BJ (cell line): ENCODE results near the gene CIRBP. TPM values are rescaled to one million over a fixed set of nuclear protein-coding genes. Genes with fewer than 3 reads are reported as not detected.

ENCODE experiments used
- CTCF ChIA-PET: fragments of 350-600 bp; formaldehyde crosslinking; extraction: SDS; loops from one replicate; lab custom pipeline; 2021; ENCODE audit warnings: antibody characterized with exemption, inconsistent platforms; lab: Yijun Ruan, JAX
- POLR2A ChIA-PET: fragments of 300-600 bp; sonication (Branson Sonifier 250); formaldehyde crosslinking; extraction: SDS; loops from one replicate; lab custom pipeline; 2021; ENCODE audit warnings: antibody characterized with exemption; lab: Charles Lee
- DNase-seq: peaks from one replicate; pipeline ENCODE4 v3.0.0-alpha.2; 2011; ENCODE audit warnings: low read depth
- H3K27me3 ChIP-seq: 2 replicates; pipeline ENCODE4 v1.6.0; 2011; ENCODE audit warnings: low read length; ENCODE audit not compliant: control insufficient read depth, insufficient read depth
- H3K36me3 ChIP-seq: 2 replicates; pipeline ENCODE4 v1.5.1; 2011; ENCODE audit warnings: low read length; ENCODE audit not compliant: control insufficient read depth, insufficient read depth
- H3K4me3 ChIP-seq: 2 replicates; pipeline ENCODE4 v1.5.1; 2011; ENCODE audit warnings: low read depth, mild to moderate bottlenecking, control low read depth, low read length
- polyA plus RNA-seq: library from polyadenylated mRNA; depleted of rRNA; stranded (reverse); fragments of >200 nt; gene quantifications from 2 replicates; pipeline ENCODE4 v1.2.3, GENCODE V29; 2011
- TF ChIP-seq, protein P1 (sequence below): IDR thresholded peaks from 2 replicates; pipeline ENCODE4 v1.5.1; 2011; ENCODE audit warnings: low read depth, mild to moderate bottlenecking, control low read depth, inconsistent platforms, low read length, moderate library complexity; ENCODE audit not compliant: insufficient read depth

The CIRBP gene
- polyA plus RNA-seq, 1 experiment: 342 TPM

DNA sequence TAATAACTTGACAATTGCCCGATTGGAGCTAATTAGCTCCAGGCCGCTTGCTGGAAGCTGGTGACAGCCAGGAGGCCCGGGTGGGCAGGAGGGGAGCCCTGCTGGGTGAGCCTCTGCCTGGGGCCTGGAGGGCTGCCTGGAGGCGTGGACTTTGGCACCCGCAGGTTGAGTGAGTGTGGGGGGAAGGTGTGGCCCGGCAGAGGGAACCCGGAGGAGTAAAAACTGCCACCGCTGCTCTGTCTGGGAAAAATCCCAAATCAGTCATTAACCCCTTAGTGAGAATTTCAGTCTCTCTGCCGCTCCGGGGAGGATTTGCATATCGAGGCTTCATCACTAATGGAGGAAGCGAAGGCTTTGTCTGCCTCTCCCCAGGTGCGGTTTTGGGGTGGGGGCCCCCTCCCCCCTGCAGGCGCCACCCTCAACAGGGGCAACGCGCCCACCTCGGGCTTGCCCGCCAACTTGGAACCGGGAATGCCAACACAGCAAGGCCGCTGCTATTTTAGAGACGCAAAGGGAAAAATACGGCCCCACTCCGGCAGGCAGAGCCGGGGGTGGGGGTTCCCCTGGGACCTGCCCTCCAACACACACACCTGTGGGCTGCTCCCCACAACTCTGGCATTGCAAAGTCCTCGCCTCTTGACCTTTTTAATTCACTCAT lies 22.8 kb downstream of the CIRBP start:
- peaks cover 10% of the 10 kb centered on the region for H3K27me3 ChIP-seq
- TF ChIP-seq, protein P1, sequence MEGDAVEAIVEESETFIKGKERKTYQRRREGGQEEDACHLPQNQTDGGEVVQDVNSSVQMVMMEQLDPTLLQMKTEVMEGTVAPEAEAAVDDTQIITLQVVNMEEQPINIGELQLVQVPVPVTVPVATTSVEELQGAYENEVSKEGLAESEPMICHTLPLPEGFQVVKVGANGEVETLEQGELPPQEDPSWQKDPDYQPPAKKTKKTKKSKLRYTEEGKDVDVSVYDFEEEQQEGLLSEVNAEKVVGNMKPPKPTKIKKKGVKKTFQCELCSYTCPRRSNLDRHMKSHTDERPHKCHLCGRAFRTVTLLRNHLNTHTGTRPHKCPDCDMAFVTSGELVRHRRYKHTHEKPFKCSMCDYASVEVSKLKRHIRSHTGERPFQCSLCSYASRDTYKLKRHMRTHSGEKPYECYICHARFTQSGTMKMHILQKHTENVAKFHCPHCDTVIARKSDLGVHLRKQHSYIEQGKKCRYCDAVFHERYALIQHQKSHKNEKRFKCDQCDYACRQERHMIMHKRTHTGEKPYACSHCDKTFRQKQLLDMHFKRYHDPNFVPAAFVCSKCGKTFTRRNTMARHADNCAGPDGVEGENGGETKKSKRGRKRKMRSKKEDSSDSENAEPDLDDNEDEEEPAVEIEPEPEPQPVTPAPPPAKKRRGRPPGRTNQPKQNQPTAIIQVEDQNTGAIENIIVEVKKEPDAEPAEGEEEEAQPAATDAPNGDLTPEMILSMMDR: no peak
- CTCF ChIA-PET: interaction anchor here (1.3 kb wide), 2 partner anchors 12 to 48 kb away, joined by 6 read pairs; no protein-coding TSS in a partner anchor
- no peaks in the 10 kb centered on the region for H3K36me3 ChIP-seq
- no peak overlapping the region for H3K4me3 ChIP-seq
- POLR2A ChIA-PET: no interaction called here
- no peak for DNase-seq

DNA sequence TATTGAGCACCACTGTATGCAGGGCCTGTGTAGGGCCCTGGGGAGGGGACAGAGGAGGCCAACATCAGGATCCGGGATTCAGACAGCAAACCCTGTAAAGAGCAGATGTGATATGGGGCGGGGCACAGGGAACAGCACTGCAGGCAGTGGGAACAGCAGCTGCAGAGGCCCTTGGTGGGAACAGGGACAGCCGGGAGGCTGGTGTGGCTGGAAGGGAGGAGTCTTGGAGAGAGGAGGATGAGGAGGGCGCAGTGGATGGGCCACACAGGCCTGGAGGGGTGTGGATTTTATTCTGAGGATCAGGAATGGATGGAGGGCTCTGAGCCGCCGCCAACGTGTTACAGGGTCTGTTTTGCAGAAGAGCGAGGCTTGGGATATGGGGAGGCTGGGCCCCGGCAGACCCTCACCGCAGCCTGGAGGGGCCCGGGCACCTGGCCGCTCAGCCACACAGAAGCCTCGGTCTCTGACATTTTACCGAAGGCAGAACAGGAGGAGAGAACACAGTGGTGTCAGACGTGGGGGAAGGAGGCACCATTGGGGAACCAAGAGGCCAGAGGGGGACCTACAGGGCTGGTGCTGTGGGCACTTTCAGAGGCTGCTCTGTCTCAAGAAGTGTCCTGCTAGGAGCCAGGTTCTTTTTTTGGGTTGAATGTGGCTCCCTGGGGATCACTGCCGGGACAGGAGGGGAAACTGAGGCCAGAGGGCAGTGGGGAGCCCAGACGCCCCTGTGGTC lies 23.5 kb downstream of the CIRBP start:
- ChIA-PET CTCF (no interaction called here), POLR2A (no interaction called here)
- Histone ChIP-seq H3K36me3 (no peaks in the 10 kb centered on the region), H3K27me3 (peaks cover 4% of the 10 kb centered on the region), H3K4me3 (no peak overlapping the region)
- TF ChIP-seq, protein P1: no peak
- DNase-seq: no peak

DNA sequence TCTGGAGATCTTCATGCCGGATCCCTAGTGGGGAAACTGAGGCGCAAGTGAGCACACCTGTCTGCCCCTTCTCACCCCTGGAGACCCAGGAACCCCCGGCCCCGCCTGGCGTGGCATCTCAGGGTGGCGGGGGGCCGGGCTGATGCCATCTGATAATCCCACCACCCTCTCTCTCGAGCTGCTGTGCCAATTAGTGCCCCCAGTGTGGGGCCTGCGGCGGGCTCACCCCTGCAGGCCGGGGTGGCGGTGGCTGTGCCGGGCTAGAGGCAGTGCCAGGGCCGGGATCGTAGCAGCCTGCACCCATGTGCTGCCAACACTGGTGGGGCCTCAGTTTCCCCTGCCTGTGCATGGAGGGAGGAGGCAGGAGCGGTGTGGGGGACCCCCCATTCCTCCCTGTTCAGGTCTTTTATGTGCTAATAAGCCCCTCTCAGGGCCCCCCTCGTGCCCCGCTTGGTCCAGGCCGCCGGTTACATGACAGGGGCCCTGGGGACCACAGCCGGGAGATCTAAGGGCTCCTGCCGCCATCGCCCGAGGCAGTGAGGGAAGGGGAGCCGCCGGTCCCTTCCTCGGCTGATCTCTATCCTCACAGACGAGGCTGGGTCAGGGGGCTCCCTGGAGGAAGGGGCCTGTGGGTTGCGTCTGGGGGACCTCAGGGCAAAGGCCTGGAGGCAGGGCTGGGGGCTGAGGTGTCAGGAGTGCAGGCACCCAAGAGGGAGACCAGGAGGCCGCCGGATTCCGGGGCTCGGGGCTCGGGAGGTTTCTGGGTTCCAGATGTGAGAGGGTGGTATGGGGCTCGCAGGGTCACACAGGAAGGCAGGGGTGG lies 24.9 kb downstream of the CIRBP start:
- no peak overlapping the region for H3K4me3 ChIP-seq
- TF ChIP-seq, protein P1: no peak
- no peaks in the 10 kb centered on the region for H3K36me3 ChIP-seq
- H3K27me3 ChIP-seq: no peaks in the 10 kb centered on the region; the same call in 1 of the 2 replicates
- POLR2A ChIA-PET: no interaction called here
- CTCF ChIA-PET: interaction anchor here (0.7 kb wide), 1 partner anchor 49 kb away, joined by 3 read pairs; no protein-coding TSS in a partner anchor
- no peak for DNase-seq

DNA sequence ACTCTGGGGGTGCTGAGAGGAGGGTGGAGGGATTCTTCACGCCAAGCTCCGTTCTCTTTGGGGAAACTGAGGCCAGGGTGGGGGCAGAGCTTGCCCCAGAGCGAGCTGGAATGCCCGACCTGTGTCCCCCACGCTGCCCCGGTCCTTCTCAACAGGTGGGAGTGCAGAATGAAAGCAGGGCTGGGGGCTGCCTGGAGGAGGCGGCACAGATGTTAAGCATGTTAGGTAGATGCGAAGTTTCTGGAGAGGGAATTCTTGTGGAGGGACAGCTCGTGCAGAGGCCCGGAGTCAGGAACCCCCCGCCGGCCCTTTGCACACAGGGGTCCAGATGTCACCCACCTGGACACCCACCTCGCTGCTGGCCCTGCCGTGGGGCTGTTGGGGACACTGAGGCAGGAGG lies 25.6 kb downstream of the CIRBP start:
- no peak overlapping the region for H3K4me3 ChIP-seq
- TF ChIP-seq, protein P1: no peak

More for the DNA sequence above, 25.6 kb downstream of the CIRBP start:
- DNase-seq: no peak
- no peaks in the 10 kb centered on the region for H3K36me3 ChIP-seq
- no peaks in the 10 kb centered on the region; the same call in 1 of the 2 replicates for H3K27me3 ChIP-seq
- POLR2A ChIA-PET: no interaction called here
- CTCF ChIA-PET: interaction anchor here (0.7 kb wide), 1 partner anchor 50 kb away, joined by 3 read pairs; no protein-coding TSS in a partner anchor
